GM12878 (cell line): ENCODE data around the gene CROT. TPM values are rescaled to one million over a fixed set of nuclear protein-coding genes. Genes with fewer than 3 reads are reported as not detected.

Experiments
- BCL11A ChIP-seq: IDR thresholded peaks from 2 replicates; pipeline ENCODE4 v1.6.1; 2011; ENCODE audit warnings: low read depth, low read length
- BHLHE40 ChIP-seq, 2 experiments: fragments of 450-650 bp in 1 of 2; IDR thresholded peaks; 2 replicates each; pipeline ENCODE4 v1.6.1; 2011 to 2017; ENCODE audit warnings: low read depth in 2 of 2, borderline replicate concordance in 1 of 2, improper control_type of control experiment in 1 of 2, low read length in 1 of 2, mild to moderate bottlenecking in 1 of 2
- BMI1 ChIP-seq: fragments of 450-650 bp; IDR thresholded peaks from 2 replicates; pipeline ENCODE4 v1.6.1; 2016; ENCODE audit warnings: mild to moderate bottlenecking, moderate library complexity, borderline replicate concordance
- BRCA1 ChIP-seq: IDR thresholded peaks from 2 replicates; pipeline ENCODE4 v1.6.1; 2011; ENCODE audit warnings: low read depth, low read length, improper control_type of control experiment
- CHD1 ChIP-seq: IDR thresholded peaks from 2 replicates; pipeline ENCODE4 v1.6.1; 2012; ENCODE audit warnings: low read depth, low read length, improper control_type of control experiment
- CREM ChIP-seq: IDR thresholded peaks from 2 replicates; pipeline ENCODE4 v1.6.1; 2014; ENCODE audit warnings: antibody characterized with exemption, low read depth
- ETV6 ChIP-seq, 2 experiments: fragments of 450-650 bp in 1 of 2; IDR thresholded peaks in 1 of 2; conservative IDR thresholded peaks in 1 of 2; 2 replicates each; pipeline ENCODE4 v1.6.1; 2014; ENCODE audit warnings: antibody characterized with exemption in 1 of 2, borderline replicate concordance in 1 of 2, low read depth in 1 of 2, mild to moderate bottlenecking in 1 of 2, moderate library complexity in 1 of 2
- FOXM1 ChIP-seq: IDR thresholded peaks from 2 replicates; pipeline ENCODE4 v1.6.1; 2012; ENCODE audit warnings: low read depth, mild to moderate bottlenecking, inconsistent platforms, low read length, moderate library complexity
- GABPA ChIP-seq: IDR thresholded peaks from 2 replicates; pipeline ENCODE4 v1.6.1; 2014; ENCODE audit warnings: antibody characterized with exemption, low read depth, mild to moderate bottlenecking, inconsistent platforms
- IKZF1 ChIP-seq: fragments of 450-650 bp; conservative IDR thresholded peaks from 2 replicates; pipeline ENCODE4 v1.6.1; 2017; ENCODE audit warnings: antibody characterized with exemption, mild to moderate bottlenecking
- IKZF2 ChIP-seq, 2 experiments: fragments of 450-650 bp; IDR thresholded peaks; 2 replicates each; pipeline ENCODE4 v1.6.1; 2017; ENCODE audit warnings: mild to moderate bottlenecking in 2 of 2, moderate library complexity in 2 of 2
- KDM1A ChIP-seq: fragments of 200-600 bp; sonication (generic); IDR thresholded peaks from 2 replicates; pipeline ENCODE4 v1.6.1; 2016; ENCODE audit warnings: borderline replicate concordance
- MEF2B ChIP-seq: fragments of 450-650 bp; IDR thresholded peaks from 2 replicates; pipeline ENCODE4 v1.6.1; 2018; ENCODE audit warnings: mild to moderate bottlenecking, moderate library complexity; ENCODE audit not compliant: partially characterized antibody, poor library complexity, severe bottlenecking
- MTA2 ChIP-seq: fragments of 450-650 bp; IDR thresholded peaks from 2 replicates; pipeline ENCODE4 v1.6.1; 2016; ENCODE audit warnings: low read depth, mild to moderate bottlenecking, moderate library complexity
- MYC ChIP-seq: IDR thresholded peaks from 2 replicates; pipeline ENCODE4 v1.6.1; 2011; ENCODE audit warnings: mild to moderate bottlenecking, low read length, moderate library complexity, inconsistent platforms; ENCODE audit not compliant: insufficient read depth, insufficient replicate concordance, insufficient read length, severe bottlenecking
- NR2F1 ChIP-seq: fragments of 450-650 bp; conservative IDR thresholded peaks from 2 replicates; pipeline ENCODE4 v1.6.1; 2017; ENCODE audit warnings: mild to moderate bottlenecking
- PAX5 ChIP-seq: IDR thresholded peaks from 2 replicates; pipeline ENCODE4 v1.6.1; 2011; ENCODE audit warnings: low read depth, low read length, borderline replicate concordance
- REST ChIP-seq: IDR thresholded peaks from 2 replicates; pipeline ENCODE4 v1.6.1; 2012; ENCODE audit warnings: mild to moderate bottlenecking, low read depth, low read length
- SMAD5 ChIP-seq: IDR thresholded peaks from 2 replicates; pipeline ENCODE4 v1.6.1; 2016; ENCODE audit warnings: antibody characterized with exemption, low read depth
- SP1 ChIP-seq: IDR thresholded peaks from one replicate; pipeline ENCODE4 v1.6.1; 2011; ENCODE audit warnings: low read depth, low read length
- YBX1 ChIP-seq: fragments of 450-650 bp; IDR thresholded peaks from 2 replicates; pipeline ENCODE4 v1.6.1; 2016; ENCODE audit warnings: antibody characterized with exemption
- ZNF207 ChIP-seq: fragments of 450-650 bp; IDR thresholded peaks from 2 replicates; pipeline ENCODE4 v1.6.1; 2014; ENCODE audit warnings: antibody characterized with exemption, mild to moderate bottlenecking, borderline replicate concordance
- ZNF217 ChIP-seq: fragments of 450-650 bp; IDR thresholded peaks from 2 replicates; pipeline ENCODE4 v1.6.1; 2017; ENCODE audit warnings: antibody characterized with exemption, mild to moderate bottlenecking
- ZNF274 ChIP-seq: IDR thresholded peaks from one replicate; pipeline ENCODE4 v1.8.0; 2011; ENCODE audit not compliant: insufficient read length, insufficient read depth
- polyA plus RNA-seq, 11 experiments: library from polyadenylated mRNA; depleted of rRNA in 4 of 11; unstranded in 6 of 11; stranded (reverse) in 5 of 11; fragments of >200 nt; fragmentation: Nextera tagmentation in 4 of 11; fragmentation: Illumina TruSeq in 1 of 11; extraction: Ambion mirVana in 4 of 11; extraction: Trizol in 1 of 11; gene quantifications; 1 replicate in 1 of 11; 2 replicates in 10 of 11; pipeline versions ENCODE4 v1.2.1 to v1.2.3, GENCODE V29; 2011 to 2016; ENCODE audit warnings: inconsistent platforms in 2 of 11, missing spikeins in 2 of 11, low read depth in 1 of 11
- total RNA-seq, 4 experiments: library from RNA; depleted of rRNA in 3 of 4; stranded (reverse); fragments of >200 nt in 3 of 4; fragmentation: Illumina TruSeq in 1 of 4; extraction: Trizol in 1 of 4; gene quantifications; 2 replicates each; pipeline versions ENCODE4 v1.2.1 to v1.2.3, GENCODE V29; 2013 to 2021
- TF ChIP-seq, protein P1 (sequence below): IDR thresholded peaks from 2 replicates; pipeline ENCODE4 v1.6.1; 2012; ENCODE audit warnings: low read depth, low read length, improper control_type of control experiment
- TF ChIP-seq, protein P2 (sequence below): fragments of 450-650 bp; IDR thresholded peaks from 2 replicates; pipeline ENCODE4 v1.6.1; 2017; ENCODE audit warnings: mild to moderate bottlenecking, low read depth, inconsistent platforms; ENCODE audit not compliant: poor library complexity, severe bottlenecking

CROT gene
- total and polyA plus RNA-seq, 10 of the 15 experiments (the other 5 are each of a cell fraction or from before 2014, with no cell fraction given): 5.5 to 15.9 (median 12.1) TPM

- TF ChIP-seq BMI1 (peak; percentile 80), REST (no peak), GABPA (0 out of 2 replicates have a peak, but pooled peaks have one; percentile 17), NR2F1 (peak; percentile 80), BRCA1 (no peak), ZNF207 (no peak), BCL11A (peak; percentile 93), KDM1A (no peak), CREM (peak; percentile 28; the same call in 1 of the 2 replicates), ETV6 (conservative IDR thresholded peaks at IDR 0.05 in 1 of 2, IDR thresholded peaks at IDR 0.05 in 1 of 2; ENCODE audit: borderline replicate concordance in 1 of 2, low read depth in 1 of 2) (peak in 1 of 2 experiments; percentile 45; a peak in 1 of 4 replicates), PAX5 (0 out of 2 replicates have a peak, but pooled peaks have one; percentile 35), YBX1 (no peak), SMAD5 (no peak), MTA2 (peak; percentile 99), CHD1 (no peak), BHLHE40 (IDR thresholded peaks at IDR 0.05; ENCODE audit: borderline replicate concordance in 1 of 2, low read depth in 2 of 2, low read length in 1 of 2) (peak in 1 of 2 experiments; percentile 56; a peak in 1 of 4 replicates), MYC (no peak), IKZF1 (peak; percentile 91), ZNF217 (peak; percentile 81), IKZF2 (IDR thresholded peaks at IDR 0.05) (peak; percentile 91 to 92), MEF2B (peak; percentile 75), FOXM1 (peak; percentile 71; the same call in 1 of the 2 replicates), SP1 (no peak), ZNF274 (no peak)
- TF ChIP-seq, protein P1, sequence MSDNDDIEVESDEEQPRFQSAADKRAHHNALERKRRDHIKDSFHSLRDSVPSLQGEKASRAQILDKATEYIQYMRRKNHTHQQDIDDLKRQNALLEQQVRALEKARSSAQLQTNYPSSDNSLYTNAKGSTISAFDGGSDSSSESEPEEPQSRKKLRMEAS: no peak
- TF ChIP-seq, protein P2, sequence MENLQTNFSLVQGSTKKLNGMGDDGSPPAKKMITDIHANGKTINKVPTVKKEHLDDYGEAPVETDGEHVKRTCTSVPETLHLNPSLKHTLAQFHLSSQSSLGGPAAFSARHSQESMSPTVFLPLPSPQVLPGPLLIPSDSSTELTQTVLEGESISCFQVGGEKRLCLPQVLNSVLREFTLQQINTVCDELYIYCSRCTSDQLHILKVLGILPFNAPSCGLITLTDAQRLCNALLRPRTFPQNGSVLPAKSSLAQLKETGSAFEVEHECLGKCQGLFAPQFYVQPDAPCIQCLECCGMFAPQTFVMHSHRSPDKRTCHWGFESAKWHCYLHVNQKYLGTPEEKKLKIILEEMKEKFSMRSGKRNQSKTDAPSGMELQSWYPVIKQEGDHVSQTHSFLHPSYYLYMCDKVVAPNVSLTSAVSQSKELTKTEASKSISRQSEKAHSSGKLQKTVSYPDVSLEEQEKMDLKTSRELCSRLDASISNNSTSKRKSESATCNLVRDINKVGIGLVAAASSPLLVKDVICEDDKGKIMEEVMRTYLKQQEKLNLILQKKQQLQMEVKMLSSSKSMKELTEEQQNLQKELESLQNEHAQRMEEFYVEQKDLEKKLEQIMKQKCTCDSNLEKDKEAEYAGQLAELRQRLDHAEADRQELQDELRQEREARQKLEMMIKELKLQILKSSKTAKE: peak; percentile 88
These were observed 100.4 kb downstream of the CROT start (continued) for GRCh38 chr7:87445897-87446296.
